SJCRH30 (cell line): ENCODE data around the gene MBP. TPM values are rescaled to one million over a fixed set of nuclear protein-coding genes. Genes with fewer than 3 reads are reported as not detected.

Experiments
- DNase-seq, 2 experiments: peaks; one replicate each; pipeline ENCODE4 v3.0.0-alpha.2; 2015 to 2020
- H3K27ac ChIP-seq: fragments of 250-450 bp; sonication (Bioruptor Pico); 2 replicates; pipeline ENCODE4 v1.5.1; 2020; ENCODE audit warnings: mild to moderate bottlenecking, moderate library complexity
- H3K27me3 ChIP-seq: fragments of 250-450 bp; sonication (Bioruptor Pico); 2 replicates; pipeline ENCODE4 v1.5.1; 2020; ENCODE audit warnings: mild to moderate bottlenecking, moderate library complexity
- H3K36me3 ChIP-seq: fragments of 250-450 bp; sonication (Bioruptor Pico); 2 replicates; pipeline ENCODE4 v1.5.1; 2020; ENCODE audit warnings: mild to moderate bottlenecking, moderate library complexity
- H3K4me1 ChIP-seq: fragments of 250-450 bp; sonication (Bioruptor Pico); 2 replicates; pipeline ENCODE4 v1.5.1; 2020; ENCODE audit warnings: mild to moderate bottlenecking, moderate library complexity
- H3K4me3 ChIP-seq: fragments of 250-450 bp; sonication (Bioruptor Pico); 2 replicates; pipeline ENCODE4 v1.5.1; 2020; ENCODE audit warnings: mild to moderate bottlenecking, moderate library complexity
- H3K9me3 ChIP-seq: fragments of 250-450 bp; sonication (Bioruptor Pico); replicated peaks from 2 replicates; pipeline ENCODE4 v1.5.1; 2020; ENCODE audit warnings: mild to moderate bottlenecking, moderate library complexity
- total RNA-seq: library from RNA; depleted of rRNA; stranded (reverse); fragments of >200 nt; shearing (Covaris generic); gene quantifications from 2 replicates; pipeline ENCODE4 v1.2.3, GENCODE V29; 2014

Gene MBP
- total RNA-seq, 1 experiment from 2014 or later = 0.20 TPM

GRCh38 chr18:77143196-77143595, 10.6 kb upstream of the MBP start:
- Histone ChIP-seq H3K9me3 (no peaks in the 10 kb centered on the region), H3K4me1 (no peaks in the 10 kb centered on the region), H3K27ac (no peak overlapping the region), H3K36me3 (no peaks in the 10 kb centered on the region), H3K4me3 (no peak overlapping the region), H3K27me3 (no peaks in the 10 kb centered on the region)
- DNase-seq = no peak

- DNase-seq = peak in 1 of 2 experiments; percentile 5
- no peaks in the 10 kb centered on the region for H3K36me3 ChIP-seq
- H3K27me3 ChIP-seq = no peaks in the 10 kb centered on the region
- H3K9me3 ChIP-seq = no peaks in the 10 kb centered on the region
- no peaks in the 10 kb centered on the region for H3K4me1 ChIP-seq
- no peak overlapping the region for H3K4me3 ChIP-seq
- no peak overlapping the region for H3K27ac ChIP-seq
Observed at GRCh38 chr18:77141401-77142118, 9.0 kb upstream of the MBP start.

- Histone ChIP-seq H3K27me3 (no peaks in the 10 kb centered on the region), H3K27ac (no peak overlapping the region), H3K9me3 (no peaks in the 10 kb centered on the region), H3K4me3 (no peak overlapping the region), H3K36me3 (no peaks in the 10 kb centered on the region), H3K4me1 (no peaks in the 10 kb centered on the region)
- DNase-seq = no peak
Observed at GRCh38 chr18:77140439-77141109, 8.0 kb upstream of the MBP start.

GRCh38 chr18:77140030-77140429, 7.4 kb upstream of the MBP start:
- Histone ChIP-seq H3K4me1 (no peaks in the 10 kb centered on the region), H3K9me3 (no peaks in the 10 kb centered on the region), H3K27me3 (no peaks in the 10 kb centered on the region), H3K4me3 (no peak overlapping the region), H3K36me3 (no peaks in the 10 kb centered on the region), H3K27ac (no peak overlapping the region)
- DNase-seq = no peak

- Histone ChIP-seq H3K27ac (no peak overlapping the region), H3K36me3 (no peaks in the 10 kb centered on the region), H3K9me3 (no peaks in the 10 kb centered on the region), H3K4me1 (no peaks in the 10 kb centered on the region), H3K27me3 (no peaks in the 10 kb centered on the region), H3K4me3 (no peak overlapping the region)
- no peak for DNase-seq
Observed at GRCh38 chr18:77139619-77140018, 7.0 kb upstream of the MBP start.

DNA sequence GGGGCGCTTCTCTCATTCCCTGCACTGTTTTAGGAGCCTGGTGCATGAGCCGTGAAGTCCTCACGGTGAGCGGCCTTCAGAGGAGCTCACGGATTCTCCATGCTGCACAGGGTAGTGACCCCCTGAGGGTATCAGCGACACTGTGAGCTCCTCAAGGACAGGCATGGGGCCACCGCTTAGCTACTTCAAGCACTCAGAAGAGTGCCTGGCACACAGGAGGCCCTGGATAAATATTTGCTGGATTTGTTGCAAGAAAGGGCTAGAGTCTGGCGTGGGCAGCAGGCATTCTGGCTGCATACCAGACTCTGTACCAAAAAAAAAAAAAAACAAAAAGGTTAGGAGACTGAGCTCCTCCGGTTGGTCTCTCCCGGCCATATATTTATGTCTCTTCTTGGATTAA, 5.7 kb upstream of the MBP start:
- no peaks in the 10 kb centered on the region for H3K9me3 ChIP-seq
- no peak for DNase-seq
- no peaks in the 10 kb centered on the region for H3K4me1 ChIP-seq
- H3K27ac ChIP-seq = no peak overlapping the region
- H3K4me3 ChIP-seq = no peak overlapping the region
- H3K27me3 ChIP-seq = no peaks in the 10 kb centered on the region
- H3K36me3 ChIP-seq = no peaks in the 10 kb centered on the region

- no peaks in the 10 kb centered on the region for H3K9me3 ChIP-seq
- H3K36me3 ChIP-seq = no peaks in the 10 kb centered on the region
- no peak overlapping the region for H3K27ac ChIP-seq
- DNase-seq = no peak
- H3K27me3 ChIP-seq = no peaks in the 10 kb centered on the region
- no peak overlapping the region for H3K4me3 ChIP-seq
- no peaks in the 10 kb centered on the region for H3K4me1 ChIP-seq
Observed at GRCh38 chr18:77137851-77138250, 5.3 kb upstream of the MBP start.

GRCh38 chr18:77136871-77137665, 4.5 kb upstream of the MBP start:
- Histone ChIP-seq H3K4me3 (no peak overlapping the region), H3K9me3 (no peaks in the 10 kb centered on the region), H3K27me3 (no peaks in the 10 kb centered on the region), H3K27ac (no peak overlapping the region), H3K36me3 (no peaks in the 10 kb centered on the region), H3K4me1 (no peaks in the 10 kb centered on the region)
- DNase-seq = no peak

DNA sequence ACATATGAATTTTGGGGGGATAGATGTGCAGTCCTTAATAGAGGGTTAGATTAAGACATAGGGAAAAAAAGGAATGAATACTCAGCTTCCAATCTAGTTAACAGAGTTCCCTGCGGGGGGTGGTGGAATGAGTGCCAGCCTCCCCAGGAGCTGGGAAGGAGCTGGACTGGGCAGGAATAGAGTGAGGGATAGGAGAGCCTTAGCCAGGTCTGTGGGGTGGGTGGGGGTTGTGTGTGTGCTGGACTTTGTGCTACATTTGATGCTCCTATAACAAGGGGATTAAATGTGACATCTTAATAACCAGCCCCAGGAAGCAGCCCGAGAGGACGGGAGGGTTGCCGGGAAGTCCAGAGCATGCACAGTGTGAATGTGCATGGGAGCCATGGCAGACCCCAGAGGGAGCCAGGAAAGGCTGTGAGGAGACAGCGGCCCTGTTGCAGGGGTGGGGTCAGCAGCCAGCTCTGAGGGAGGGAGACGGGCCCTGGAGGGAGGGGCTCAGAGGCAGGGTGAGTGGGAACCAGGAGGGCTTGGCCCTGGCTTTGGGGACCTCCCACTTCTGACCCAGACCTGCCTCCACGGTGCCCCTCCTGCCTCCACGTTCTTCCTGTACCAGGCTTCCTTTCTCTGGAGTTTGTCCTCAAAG, 3.6 kb upstream of the MBP start:
- H3K4me1 ChIP-seq = no peaks in the 10 kb centered on the region
- H3K4me3 ChIP-seq = no peak overlapping the region
- DNase-seq = no peak
- no peaks in the 10 kb centered on the region for H3K9me3 ChIP-seq
- no peaks in the 10 kb centered on the region for H3K36me3 ChIP-seq
- H3K27ac ChIP-seq = no peak overlapping the region
- H3K27me3 ChIP-seq = no peaks in the 10 kb centered on the region

- no peak for DNase-seq
- no peak overlapping the region for H3K4me3 ChIP-seq
- no peaks in the 10 kb centered on the region for H3K4me1 ChIP-seq
- no peaks in the 10 kb centered on the region for H3K36me3 ChIP-seq
- no peak overlapping the region for H3K27ac ChIP-seq
- H3K9me3 ChIP-seq = no peaks in the 10 kb centered on the region
- H3K27me3 ChIP-seq = no peaks in the 10 kb centered on the region
Observed at GRCh38 chr18:77135339-77136075, 2.9 kb upstream of the MBP start.

- H3K27ac ChIP-seq = no peak overlapping the region
Observed at GRCh38 chr18:77134611-77135010, 2.0 kb upstream of the MBP start.

DNA sequence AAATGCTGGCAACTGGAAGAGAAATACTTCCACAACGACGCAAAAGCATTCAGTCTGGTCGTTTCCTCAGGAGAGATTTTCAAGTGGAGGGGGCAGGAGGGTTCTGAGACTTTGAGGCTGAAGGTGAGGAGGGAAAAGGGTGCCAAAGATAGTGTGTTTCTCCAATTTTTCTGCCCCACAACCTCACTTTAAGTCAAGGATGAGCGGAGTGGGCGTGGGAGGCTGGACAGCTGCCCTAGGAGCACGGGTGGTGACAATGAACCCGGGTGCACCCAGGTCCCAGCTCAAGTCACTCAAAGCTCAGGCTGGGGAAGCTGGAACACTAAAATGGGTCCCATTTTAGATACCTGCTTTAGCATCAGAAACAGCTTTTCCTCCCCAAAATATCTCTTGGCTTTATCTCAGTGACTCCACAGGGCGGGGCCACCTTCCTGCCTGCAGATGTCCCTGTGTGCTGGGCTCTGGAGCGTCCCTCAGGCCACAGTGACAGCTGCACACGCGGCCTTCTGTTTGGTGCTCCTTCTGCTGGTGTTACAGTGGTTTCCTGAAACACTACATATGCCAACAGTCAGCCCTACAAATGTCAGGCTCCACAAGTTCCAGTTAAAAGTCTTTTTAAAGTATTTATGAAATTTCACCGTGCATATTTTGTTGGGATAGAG, 1.4 kb upstream of the MBP start:
- H3K4me3 ChIP-seq = no peak overlapping the region
- H3K4me1 ChIP-seq = no peaks in the 10 kb centered on the region
- no peaks in the 10 kb centered on the region for H3K36me3 ChIP-seq
- peak; percentile 11 to 45 for DNase-seq
- H3K9me3 ChIP-seq = no peaks in the 10 kb centered on the region
- no peaks in the 10 kb centered on the region for H3K27me3 ChIP-seq
- no peak overlapping the region for H3K27ac ChIP-seq

More at GRCh38 chr18:77134611-77135010, 2.0 kb upstream of the MBP start:
- DNase-seq = no peak
- Histone ChIP-seq H3K4me3 (no peak overlapping the region), H3K4me1 (no peaks in the 10 kb centered on the region), H3K9me3 (no peaks in the 10 kb centered on the region), H3K27me3 (no peaks in the 10 kb centered on the region), H3K36me3 (no peaks in the 10 kb centered on the region)

GRCh38 chr18:77133051-77133834, 660 bp upstream of the MBP start:
- H3K27ac ChIP-seq = no peak overlapping the region
- H3K27me3 ChIP-seq = no peaks in the 10 kb centered on the region
- no peaks in the 10 kb centered on the region for H3K9me3 ChIP-seq
- H3K4me3 ChIP-seq = no peak overlapping the region
- H3K36me3 ChIP-seq = no peaks in the 10 kb centered on the region
- H3K4me1 ChIP-seq = no peaks in the 10 kb centered on the region
- DNase-seq = no peak
